Thyroid gland (tissue), 4 donors: ENCODE results near the gene CRB1.

ENCODE experiments used
- POLR2A ChIP-seq, 2 donors: fragments of 450-650 bp; IDR thresholded peaks; one replicate each; pipeline ENCODE4 v1.6.1; 2017; ENCODE audit warnings: antibody characterized with exemption in 2 of 2, mild to moderate bottlenecking in 2 of 2, moderate library complexity in 1 of 2
- TF ChIP-seq, protein P1 (sequence below), 6 experiments: fragments of 200-600 bp in 3 of 6; fragments of 450-650 bp in 3 of 6; sonication (generic) in 3 of 6; IDR thresholded peaks; one replicate each; pipeline ENCODE4 v1.5.1; 2016 to 2019; ENCODE audit warnings: antibody characterized with exemption in 6 of 6, mild to moderate bottlenecking in 2 of 6, inconsistent platforms in 1 of 6, moderate library complexity in 1 of 6

- TF ChIP-seq, protein P1, sequence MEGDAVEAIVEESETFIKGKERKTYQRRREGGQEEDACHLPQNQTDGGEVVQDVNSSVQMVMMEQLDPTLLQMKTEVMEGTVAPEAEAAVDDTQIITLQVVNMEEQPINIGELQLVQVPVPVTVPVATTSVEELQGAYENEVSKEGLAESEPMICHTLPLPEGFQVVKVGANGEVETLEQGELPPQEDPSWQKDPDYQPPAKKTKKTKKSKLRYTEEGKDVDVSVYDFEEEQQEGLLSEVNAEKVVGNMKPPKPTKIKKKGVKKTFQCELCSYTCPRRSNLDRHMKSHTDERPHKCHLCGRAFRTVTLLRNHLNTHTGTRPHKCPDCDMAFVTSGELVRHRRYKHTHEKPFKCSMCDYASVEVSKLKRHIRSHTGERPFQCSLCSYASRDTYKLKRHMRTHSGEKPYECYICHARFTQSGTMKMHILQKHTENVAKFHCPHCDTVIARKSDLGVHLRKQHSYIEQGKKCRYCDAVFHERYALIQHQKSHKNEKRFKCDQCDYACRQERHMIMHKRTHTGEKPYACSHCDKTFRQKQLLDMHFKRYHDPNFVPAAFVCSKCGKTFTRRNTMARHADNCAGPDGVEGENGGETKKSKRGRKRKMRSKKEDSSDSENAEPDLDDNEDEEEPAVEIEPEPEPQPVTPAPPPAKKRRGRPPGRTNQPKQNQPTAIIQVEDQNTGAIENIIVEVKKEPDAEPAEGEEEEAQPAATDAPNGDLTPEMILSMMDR (IDR thresholded peaks at IDR 0.05) = no peak
- no peak for TF ChIP-seq POLR2A (IDR thresholded peaks at IDR 0.05)
Observed at GRCh38 chr1:197400522-197400902, 132.5 kb downstream of the CRB1 start.
